ENCODE data around the gene RTBDN.

RTBDN gene

DNA sequence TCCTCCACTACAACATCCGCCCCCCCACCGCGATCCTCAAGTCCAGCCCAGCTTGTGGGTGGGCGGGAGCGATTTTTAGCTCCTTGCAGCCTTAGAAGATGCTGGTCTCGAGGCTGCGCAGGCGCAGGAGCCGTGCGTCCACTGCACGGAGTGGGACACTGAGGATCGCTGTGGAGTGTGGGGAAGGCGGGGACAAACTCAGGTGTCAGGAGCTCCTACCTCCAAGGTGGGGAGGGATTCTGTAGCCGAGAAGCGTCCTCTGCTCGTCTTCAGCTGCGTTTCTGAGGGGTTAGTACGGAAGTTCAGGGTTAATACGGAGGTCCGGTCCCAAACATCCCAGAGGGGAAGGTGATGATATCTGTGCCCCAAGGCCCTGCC is at the start of gene RTBDN:
Gene RTBDN, minus strand, starts transcription at position 14 of the 378 bp plus-strand sequence. CDS start 4,600 bp downstream, outside the sequence.
- TF ChIP-seq, protein P1, sequence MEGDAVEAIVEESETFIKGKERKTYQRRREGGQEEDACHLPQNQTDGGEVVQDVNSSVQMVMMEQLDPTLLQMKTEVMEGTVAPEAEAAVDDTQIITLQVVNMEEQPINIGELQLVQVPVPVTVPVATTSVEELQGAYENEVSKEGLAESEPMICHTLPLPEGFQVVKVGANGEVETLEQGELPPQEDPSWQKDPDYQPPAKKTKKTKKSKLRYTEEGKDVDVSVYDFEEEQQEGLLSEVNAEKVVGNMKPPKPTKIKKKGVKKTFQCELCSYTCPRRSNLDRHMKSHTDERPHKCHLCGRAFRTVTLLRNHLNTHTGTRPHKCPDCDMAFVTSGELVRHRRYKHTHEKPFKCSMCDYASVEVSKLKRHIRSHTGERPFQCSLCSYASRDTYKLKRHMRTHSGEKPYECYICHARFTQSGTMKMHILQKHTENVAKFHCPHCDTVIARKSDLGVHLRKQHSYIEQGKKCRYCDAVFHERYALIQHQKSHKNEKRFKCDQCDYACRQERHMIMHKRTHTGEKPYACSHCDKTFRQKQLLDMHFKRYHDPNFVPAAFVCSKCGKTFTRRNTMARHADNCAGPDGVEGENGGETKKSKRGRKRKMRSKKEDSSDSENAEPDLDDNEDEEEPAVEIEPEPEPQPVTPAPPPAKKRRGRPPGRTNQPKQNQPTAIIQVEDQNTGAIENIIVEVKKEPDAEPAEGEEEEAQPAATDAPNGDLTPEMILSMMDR (IDR thresholded peaks at IDR 0.05; ENCODE audit: low read depth, low read length), result no peak
- DNase-seq (ENCODE audit: low read depth, low spot score), result no peak
- in situ Hi-C loops (cut with HindIII; ENCODE audit: low sequenced_read_pairs), result no loop called here
- peak within 1 kb of the TSS; percentile 31 for H3K4me3 ChIP-seq (ENCODE audit: low read depth, low read length)

DNA sequence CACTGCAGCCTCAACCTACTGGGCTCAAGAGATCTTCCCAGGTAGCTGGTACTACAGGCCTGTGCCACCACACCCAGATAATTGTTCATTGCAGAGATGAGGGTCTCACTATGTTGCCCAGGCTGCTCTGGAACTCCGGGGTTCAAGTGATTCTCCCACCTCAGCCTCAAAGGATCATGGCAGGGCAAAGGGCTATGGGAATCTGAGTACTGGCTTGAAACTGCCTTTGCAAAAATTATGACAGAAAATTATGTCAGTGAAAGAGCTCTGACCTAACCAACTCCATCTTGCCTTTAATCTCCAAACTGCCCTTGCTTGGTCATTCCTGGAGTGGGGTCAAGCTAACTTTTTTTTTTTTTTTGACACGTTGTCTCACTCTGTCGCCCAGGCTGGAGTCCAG is 48.2 kb upstream of the RTBDN start:
- TF ChIP-seq, protein P1 (IDR thresholded peaks at IDR 0.05; ENCODE audit: low read depth, low read length), result no peak
- in situ Hi-C loops (cut with HindIII; ENCODE audit: low sequenced_read_pairs), result no loop called here
- no peak for DNase-seq (ENCODE audit: low read depth, low spot score)
- H3K4me3 ChIP-seq (ENCODE audit: low read depth, low read length), result no peak overlapping the region

DNA sequence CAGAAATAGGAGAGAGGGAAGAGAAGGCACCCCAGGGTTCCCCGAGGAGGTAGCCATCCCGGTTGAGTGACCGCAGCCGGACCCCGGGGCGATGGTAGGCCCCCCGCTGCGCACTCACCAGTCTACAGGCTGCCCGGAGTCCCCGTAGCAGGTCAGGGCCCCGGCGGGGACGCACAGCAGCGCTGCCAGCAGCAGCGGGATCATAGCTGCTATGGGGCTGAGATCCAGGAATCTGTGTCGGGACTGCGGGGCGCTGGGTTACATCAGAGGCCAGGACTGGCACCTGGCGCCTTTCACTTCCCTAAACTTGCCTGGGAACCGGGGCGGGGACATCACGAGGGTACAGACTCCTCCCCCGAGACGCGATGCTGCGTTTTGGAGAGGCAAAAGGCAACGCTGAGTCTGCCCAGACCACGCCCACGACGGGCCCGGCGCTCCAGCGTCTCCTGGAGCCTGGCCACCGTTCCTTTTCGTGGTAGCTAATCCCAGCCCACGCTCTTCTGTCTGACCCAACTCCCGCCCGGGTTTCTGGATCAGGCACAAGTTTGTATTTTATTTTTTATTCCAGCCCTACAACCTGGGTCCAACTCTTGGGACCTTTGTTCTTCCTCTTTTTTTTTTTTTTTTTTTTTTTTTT is 46.9 kb upstream of the RTBDN start, which contains the start of gene DNASE2:
Gene DNASE2, minus strand, starts transcription at position 278 of the 637 bp plus-strand sequence. Its CDS starts 74 bp downstream, at position 204.
- H3K4me3 ChIP-seq (ENCODE audit: low read depth, low read length), result peak within 1 kb of the TSS; percentile 66
- in situ Hi-C loops (cut with HindIII; ENCODE audit: low sequenced_read_pairs), result no loop called here
- DNase-seq (ENCODE audit: low read depth, low spot score), result peak; percentile 84
- TF ChIP-seq, protein P1 (IDR thresholded peaks at IDR 0.05; ENCODE audit: low read depth, low read length), result no peak

- peak overlapping the region; percentile 66 for H3K4me3 ChIP-seq (ENCODE audit: low read depth, low read length)
- in situ Hi-C loops (cut with HindIII; ENCODE audit: low sequenced_read_pairs), result no loop called here
- TF ChIP-seq, protein P1 (IDR thresholded peaks at IDR 0.05; ENCODE audit: low read depth, low read length), result no peak
- DNase-seq (ENCODE audit: low read depth, low spot score), result no peak
Measured at GRCh38 chr19:12880551-12881171, 46.3 kb upstream of the RTBDN start.

DNA sequence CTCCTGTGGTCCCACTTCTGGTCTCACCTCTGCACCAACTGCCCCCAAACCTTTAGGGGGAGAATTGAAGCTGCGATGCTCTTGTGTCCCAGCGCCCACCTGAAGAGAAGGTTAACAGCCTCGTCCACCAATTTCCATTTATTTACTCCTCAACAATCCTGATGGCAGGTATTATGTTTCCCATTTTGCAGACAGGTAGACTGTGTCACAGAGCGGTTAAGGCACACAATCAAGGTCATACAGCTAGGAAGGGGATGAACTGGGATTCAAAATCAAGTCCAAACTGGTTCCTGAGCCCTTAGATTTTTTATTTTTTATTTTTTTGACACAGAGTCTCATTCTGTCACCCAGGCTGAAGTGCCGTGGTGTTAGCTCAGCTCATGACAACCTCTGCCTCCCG is 40.7 kb upstream of the RTBDN start:
- TF ChIP-seq, protein P1 (IDR thresholded peaks at IDR 0.05; ENCODE audit: low read depth, low read length), result no peak
- in situ Hi-C loops (cut with HindIII; ENCODE audit: low sequenced_read_pairs), result no loop called here
- no peak for DNase-seq (ENCODE audit: low read depth, low spot score)
- H3K4me3 ChIP-seq (ENCODE audit: low read depth, low read length), result no peak overlapping the region

- DNase-seq (ENCODE audit: low read depth, low spot score), result no peak
- in situ Hi-C loops (cut with HindIII; ENCODE audit: low sequenced_read_pairs), result no loop called here
- TF ChIP-seq, protein P1 (IDR thresholded peaks at IDR 0.05; ENCODE audit: low read depth, low read length), result no peak
- H3K4me3 ChIP-seq (ENCODE audit: low read depth, low read length), result no peak overlapping the region
Measured at GRCh38 chr19:12873891-12874745, 39.7 kb upstream of the RTBDN start.

Data from astrocyte of the spinal cord (primary cell).